CD4-positive, alpha-beta T cell treated with Interleukin-17A for 1 hour (primary cell): Measurements from ENCODE around the gene C4orf17.

Experiments
- DNase-seq: peaks from one replicate; pipeline ENCODE4 v3.0.0-alpha.2; 2020

C4orf17 gene

DNA sequence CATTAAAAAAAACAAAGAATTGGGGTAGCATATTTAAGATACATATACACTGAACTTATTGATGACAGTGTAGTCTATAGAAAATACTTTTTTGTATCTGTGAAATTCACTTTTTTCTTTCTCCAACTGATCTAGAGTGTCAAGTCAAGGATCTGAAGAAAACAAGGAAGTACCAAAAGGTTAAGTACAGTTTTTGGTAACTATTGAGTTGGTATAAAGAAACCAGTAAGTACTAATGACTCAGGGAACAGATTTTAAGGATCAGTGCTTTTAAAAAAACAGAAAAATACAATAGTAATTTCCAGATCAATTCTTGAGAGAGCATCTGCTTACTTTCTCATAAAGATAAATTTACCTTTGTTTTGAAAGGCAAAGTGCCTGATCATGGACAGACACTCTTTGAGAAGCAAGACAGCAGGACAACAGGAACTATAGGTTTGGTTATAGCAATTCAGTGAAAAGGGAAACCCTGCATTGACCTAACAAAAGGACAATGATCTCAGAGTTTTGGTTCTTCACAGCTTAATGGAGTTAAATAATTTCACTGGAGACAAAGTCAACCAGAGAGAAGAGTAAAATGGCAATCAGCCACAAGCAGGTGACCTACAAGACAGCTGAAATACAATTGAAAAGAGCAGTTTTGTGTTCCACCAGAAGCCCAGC lies 29.6 kb downstream of the C4orf17 start:
- no peak for DNase-seq

DNA sequence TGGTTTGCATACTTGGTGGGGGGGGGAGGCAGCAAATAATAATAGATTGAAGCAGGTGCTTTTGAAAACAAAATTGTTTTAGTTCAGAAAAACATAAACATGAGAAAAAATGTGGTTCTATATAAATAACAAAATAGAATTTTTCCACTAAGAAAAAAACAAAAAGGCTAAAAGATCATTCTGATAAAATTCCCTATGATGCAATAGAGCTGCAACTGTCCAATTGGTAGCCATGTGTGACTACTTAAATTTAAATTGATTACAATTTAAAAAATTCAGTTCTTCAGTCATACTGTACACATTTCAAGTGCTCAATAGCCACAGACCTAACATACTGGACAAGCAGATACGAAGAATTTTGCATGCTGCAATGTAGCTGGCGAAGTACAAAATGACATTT lies 42.1 kb downstream of the C4orf17 start:
- no peak for DNase-seq

DNA sequence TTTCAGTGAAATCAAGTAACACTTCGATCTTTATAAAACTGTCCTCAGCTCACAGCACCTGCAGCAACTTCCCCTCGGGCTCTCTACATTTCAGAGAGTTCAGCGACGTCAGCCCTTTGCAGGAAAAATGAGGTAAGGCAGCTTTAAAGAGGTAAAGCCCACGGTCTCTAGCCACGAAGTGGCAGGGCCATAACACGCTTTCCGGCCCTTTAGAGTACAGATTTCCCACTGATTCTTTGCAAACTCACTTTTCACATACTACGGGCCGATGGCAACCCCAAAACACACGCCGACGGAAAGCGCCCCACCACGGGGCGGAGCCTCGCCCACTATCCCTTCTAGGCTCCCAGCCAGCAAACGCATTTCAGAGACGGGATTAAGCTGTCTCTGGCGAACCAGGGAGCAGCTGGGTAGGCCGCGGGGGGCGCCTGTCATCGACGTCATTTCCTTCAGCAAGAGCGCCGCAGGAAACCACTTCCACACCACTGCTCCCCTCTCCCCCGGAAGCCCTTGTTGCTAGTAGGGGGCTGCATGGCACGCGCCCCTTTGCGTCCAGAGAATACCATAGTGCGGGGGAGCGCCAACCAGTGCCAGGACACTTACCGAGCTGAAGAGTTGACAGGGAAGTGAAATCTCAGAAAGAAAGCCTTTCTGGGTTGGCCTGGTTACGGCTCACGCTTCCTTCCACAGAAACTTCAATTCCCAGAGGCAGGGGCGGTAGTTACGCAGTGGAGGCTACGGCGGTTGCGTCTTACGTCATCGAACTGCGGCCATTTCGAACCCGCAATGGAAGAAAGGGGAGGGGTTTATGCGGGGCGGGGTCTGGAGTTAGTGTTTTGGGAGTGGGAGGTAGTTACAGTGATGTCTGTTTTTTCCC lies 52.7 kb downstream of the C4orf17 start, which contains the start of gene TRMT10A:
Gene TRMT10A (minus strand): TSS at position 730 of the 877 bp plus-strand sequence. CDS start 4,701 bp downstream, outside the sequence.
- DNase-seq: peak; percentile 95

DNA sequence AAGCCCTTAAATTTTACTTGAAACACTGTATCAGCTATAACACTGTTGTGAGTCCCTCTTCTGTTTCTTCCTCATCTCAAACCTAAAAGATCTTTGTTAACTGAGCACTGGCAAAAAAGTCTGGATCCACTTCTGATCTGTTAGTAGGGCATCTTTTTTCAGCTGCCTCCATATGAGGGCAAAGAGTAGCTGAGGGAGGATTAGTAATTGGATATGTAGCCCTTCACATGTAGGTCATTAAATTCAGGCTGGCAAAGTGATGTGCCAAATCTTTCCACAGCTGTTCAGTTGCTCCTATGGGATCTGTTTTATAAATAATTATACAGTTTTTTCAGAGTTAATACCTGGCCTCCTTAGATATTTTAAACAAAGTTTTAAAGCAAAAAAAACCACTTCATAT lies 54.1 kb downstream of the C4orf17 start:
- DNase-seq: no peak

DNA sequence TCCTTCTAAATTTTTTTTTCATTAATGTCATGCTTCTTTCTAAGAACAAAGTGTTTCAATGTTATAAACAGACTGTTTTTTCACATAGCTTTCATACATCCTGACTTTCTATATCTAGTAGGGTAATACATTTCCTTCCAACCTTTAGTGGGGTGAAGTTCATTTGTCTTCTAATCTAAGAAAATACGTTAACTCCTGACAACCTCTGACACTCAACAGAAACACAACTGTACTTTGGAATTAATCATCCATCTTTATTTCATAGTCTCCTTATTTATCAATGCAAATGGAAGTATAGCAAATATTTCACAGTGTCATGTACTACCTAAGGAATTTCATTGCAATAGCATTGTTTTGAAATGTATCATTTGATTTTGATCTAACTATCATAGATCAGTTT lies 61.1 kb downstream of the C4orf17 start:
- no peak for DNase-seq

DNA sequence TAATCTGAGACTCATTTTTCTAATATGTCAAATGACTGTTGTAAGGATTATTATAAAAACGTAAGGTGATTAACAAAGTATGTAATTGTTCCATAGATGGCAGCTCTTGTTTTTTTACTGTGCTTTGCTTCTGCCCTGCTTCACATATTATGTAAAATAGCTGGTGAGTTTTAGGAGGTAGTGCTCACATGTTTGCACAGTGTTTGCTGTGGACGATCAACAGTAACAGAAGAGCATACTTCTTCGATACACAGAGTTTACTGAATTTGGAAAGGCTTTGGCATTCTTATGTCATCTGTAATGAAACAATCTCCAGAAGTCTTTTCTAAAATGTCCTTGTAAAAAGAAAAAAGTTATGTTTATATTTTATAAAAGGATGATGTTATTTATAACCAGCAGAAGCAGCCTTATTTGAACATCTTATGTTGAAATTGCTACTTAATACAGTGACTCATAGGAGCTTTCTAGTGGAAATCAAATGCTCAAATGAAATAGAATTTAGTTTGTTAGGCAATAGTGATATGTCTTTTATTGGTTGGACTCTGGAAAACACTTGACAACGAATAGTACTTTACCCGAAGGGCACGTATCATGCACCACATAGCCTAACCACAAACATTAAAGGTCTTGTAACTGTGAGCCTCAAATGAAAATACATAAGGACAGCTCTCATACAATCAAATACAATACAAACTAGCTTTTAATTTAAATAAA lies 61.9 kb downstream of the C4orf17 start:
- no peak for DNase-seq

DNA sequence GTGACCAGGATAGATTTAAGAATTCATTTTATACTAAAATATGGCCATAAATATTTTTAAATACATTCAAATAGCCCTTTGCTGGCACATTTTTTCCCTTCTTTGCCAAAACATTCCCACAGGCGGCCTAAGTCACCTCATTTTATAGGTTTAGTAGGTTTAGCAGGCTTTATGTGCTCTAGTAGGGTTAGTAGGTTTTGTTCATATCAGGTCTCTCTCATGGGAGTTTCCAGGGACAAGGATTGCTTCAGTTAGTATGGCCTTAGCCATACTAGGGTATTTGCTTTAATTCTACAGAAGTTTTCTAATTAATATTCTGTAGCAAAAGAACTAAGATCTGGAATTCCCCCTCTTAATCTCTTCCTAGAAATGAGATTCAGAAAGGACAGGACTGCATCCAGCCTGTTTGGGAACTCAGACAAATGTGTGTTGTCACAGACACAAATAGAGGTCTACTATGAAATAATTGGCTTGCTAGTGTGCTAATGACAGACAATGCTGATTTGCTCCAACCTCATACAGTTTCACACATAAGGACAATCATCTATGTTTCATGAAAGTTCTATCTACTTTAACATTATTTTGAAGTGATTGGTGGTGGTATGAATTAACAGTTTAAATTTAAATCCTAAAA lies 63.0 kb downstream of the C4orf17 start:
- no peak for DNase-seq

DNA sequence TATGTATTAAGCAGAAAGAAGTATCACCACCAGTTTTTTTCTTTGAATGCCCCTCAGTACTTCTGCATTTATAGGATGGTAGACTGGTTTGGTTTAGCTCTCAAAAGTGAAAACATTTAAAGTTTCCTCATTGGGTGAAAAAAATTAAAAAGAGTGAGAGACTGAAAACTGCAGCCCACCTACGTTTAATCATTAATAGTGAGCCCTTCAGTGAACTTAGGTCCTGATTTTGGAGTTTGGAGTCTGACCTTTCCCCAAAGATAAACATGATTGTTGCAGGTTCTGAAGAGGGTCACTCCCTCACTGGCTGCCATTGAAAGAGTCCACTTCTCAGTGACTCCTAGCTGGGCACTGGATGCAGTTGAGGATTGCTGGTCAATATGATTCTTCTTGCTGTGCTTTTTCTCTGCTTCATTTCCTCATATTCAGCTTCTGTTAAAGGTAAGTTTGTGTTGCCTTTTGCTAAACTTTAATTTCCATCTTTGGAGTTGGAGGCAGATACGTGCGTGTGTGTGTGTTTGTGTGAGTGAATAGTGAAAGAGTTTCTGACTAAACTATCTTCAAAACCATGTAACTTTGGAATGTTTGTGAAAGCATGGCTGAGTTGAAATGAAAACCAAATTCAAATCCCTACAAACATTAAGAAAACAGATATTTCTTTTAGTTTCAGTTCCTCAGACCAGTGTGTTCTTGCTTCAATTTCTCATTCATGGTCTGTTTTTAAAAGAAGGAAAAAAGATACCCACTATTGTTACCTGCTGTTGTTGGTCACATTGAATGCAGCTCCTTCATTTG lies 63.9 kb downstream of the C4orf17 start, which contains the start of gene MTTP:
Gene MTTP (plus strand): TSS at position 295 of the 795 bp plus-strand sequence. CDS start 86 bp downstream, at position 381.
- DNase-seq: no peak

DNA sequence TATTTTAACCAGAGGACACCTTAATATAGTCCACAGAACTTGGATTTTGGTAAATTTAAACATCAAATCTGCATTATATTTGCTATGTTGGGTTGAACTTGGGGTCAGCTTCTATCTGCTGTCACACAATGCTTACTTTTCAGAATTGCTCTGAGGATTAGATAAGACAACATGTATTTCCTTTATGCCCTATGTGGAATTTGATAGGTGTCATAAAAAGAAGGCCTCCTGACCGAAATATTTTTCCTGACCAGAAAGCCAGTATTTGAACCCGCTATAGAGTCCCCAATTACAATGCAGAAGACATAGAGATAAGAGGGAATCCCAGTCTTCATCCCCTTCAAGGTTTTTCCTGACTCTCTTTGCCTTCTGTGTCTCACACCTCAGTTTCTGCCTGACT lies 67.9 kb downstream of the C4orf17 start:
- DNase-seq: no peak

DNA sequence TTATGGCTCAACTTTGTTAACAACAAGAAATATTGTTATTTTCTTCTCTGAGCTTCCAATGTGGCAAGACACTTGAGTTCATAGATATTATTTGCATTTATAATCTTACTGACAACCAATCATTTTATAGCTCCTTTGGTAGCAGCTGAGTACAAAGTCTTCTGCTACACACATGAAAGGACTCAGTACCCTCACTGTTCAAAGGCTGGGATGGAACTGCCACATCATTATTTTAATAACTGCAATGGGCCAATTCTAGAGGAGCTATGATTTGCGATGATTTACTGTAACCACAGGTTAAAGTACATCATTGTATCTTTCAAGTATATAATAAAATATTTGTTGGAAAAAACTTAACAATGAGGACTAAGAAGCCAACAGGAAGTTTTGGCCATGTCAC lies 74.7 kb downstream of the C4orf17 start:
- DNase-seq: no peak

DNA sequence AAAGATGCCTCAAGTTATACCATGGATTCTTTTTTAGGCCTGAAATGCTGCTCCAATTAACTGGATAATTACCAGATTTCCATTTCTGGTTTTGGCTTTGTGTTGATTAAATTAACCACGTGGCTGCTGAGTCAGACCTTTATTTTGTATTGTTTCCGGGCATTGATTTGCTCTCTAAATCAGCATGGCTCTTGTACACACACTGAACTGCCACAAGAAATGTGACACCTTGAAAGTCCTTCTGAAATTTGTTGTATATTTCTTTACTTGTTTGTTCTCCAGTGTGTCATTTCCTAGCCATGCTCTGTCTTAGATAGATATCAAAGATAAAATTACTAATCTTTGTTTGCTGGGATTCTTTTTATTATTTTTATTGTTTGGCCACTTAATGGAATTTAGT lies 75.5 kb downstream of the C4orf17 start:
- DNase-seq: no peak

DNA sequence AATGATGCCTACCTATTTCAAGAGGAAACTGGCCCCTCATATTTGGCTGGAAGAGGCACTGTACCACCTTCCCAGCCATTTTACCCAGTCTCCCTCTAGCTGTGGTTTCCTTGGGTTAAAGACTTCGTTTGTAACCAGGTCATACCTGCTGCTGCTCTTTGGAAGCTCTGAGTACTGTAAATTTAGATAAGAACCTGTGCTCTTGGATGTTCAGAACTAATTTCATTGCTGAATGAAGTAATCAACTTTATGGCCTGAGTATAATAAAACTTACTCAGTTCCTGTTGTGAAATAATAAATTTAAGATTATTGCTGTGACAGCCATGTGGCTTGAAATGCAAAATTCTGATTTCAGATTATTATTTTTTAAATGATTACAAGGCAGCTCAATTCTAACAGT lies 76.0 kb downstream of the C4orf17 start:
- no peak for DNase-seq

DNA sequence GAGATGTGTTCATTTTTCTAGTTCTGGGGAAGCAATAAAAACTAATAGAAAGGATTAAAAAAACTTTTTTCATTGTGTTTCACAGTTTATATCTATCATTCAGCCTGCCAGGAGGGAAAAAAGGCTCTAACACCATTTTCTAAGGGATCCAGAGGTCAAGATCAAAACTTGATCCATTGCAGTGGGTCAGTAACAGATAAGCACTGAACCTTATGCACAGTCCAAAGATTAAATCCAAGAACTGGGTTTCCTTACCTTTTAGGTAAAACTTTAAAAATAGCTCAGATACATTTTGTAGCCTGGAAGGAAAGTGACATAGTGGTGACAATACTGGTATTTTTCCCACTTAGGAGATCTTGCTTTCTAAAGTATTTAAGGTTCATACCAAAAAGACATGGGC lies 76.5 kb downstream of the C4orf17 start:
- DNase-seq: no peak

DNA sequence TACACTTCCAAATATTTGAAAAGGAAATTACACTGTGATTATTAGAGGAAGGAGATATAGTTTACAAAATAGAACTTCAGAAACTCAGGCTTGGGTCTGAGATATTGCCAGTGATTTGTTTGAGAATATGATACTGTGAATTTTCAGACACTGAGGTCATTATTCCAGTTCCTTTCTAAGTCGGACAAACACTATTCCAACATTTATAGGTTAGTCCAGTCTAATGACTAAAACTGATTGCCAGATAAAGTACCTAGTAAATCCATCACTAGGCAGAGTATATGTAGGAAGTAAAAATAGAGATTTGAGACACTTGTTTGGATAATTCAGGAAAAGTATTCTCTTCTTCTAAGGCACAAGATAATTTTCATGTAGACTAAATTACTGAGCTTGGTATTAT lies 77.0 kb downstream of the C4orf17 start:
- no peak for DNase-seq

DNA sequence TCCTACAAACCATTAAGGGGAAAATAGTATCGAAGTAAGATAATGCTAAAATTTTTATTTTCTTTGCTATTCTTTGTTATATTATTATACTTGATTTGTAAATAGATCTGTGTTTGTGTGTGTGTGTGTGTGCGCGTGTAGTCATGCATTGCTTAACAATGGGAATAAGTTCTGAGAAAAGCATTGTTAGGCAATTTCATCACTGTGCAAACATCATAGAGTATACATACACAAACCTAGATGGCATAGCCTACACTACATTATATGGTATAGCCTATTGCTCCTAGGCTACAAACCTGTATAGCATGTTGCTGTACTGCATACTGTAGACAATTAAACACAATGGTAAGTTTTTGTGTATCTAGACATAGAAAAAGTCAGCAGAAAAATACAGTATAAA lies 80.9 kb downstream of the C4orf17 start:
- no peak for DNase-seq
